AG04449 (cell line): ENCODE results near the gene GAB2.
"Not testable (repeated sequence)": the region's sequence is repeated elsewhere in the genome, so short reads cannot be mapped to it uniquely, and the experiment has no call there.

Source experiments
- CTCF ChIA-PET: fragments of 350-600 bp; formaldehyde crosslinking; extraction: SDS; loops from one replicate; lab custom pipeline; 2021; ENCODE audit warnings: antibody characterized with exemption; lab: Yijun Ruan, JAX
- POLR2A ChIA-PET: fragments of 400-600, 350-600 bp; formaldehyde crosslinking; extraction: SDS; loops from one replicate; lab custom pipeline; 2020; ENCODE audit warnings: antibody characterized with exemption, inconsistent platforms; lab: Yijun Ruan, JAX
- DNase-seq: peaks from one replicate; pipeline ENCODE4 v3.0.0-alpha.2; 2010; ENCODE audit warnings: low read depth, low spot score
- H3K4me3 ChIP-seq: 2 replicates; pipeline ENCODE4 v1.5.1; 2011; ENCODE audit warnings: low read depth, mild to moderate bottlenecking, control low read depth, low read length
- CTCF ChIP-seq: IDR thresholded peaks from one replicate; pipeline ENCODE4 v1.5.1; 2011; ENCODE audit warnings: mild to moderate bottlenecking, moderate library complexity, low read length, control low read depth, inconsistent platforms; ENCODE audit not compliant: insufficient read depth; ENCODE audit errors: missing control alignments

Gene GAB2

GRCh38 chr11:78179459-78180071 is 238.1 kb downstream of the GAB2 start:
- no peak overlapping the region for H3K4me3 ChIP-seq
- POLR2A ChIA-PET: no interaction called here
- TF ChIP-seq CTCF: no peak
- DNase-seq: no peak
- CTCF ChIA-PET: interaction anchor here (0.6 kb wide), 1 partner anchor 385 kb away, joined by 3 read pairs; no protein-coding TSS in a partner anchor

GRCh38 chr11:78177216-78177615 is 240.4 kb downstream of the GAB2 start:
- DNase-seq: no peak
- ChIA-PET POLR2A (no interaction called here), CTCF (no interaction called here)

GRCh38 chr11:78176605-78177141 is 240.9 kb downstream of the GAB2 start:
- DNase-seq: no peak
- ChIA-PET CTCF (no interaction called here), POLR2A (no interaction called here)
- no peak for TF ChIP-seq CTCF
- H3K4me3 ChIP-seq: no peak overlapping the region

More at GRCh38 chr11:78177216-78177615, 240.4 kb downstream of the GAB2 start:
- H3K4me3 ChIP-seq: no peak overlapping the region
- no peak for TF ChIP-seq CTCF

- DNase-seq, CTCF ChIA-PET, POLR2A ChIA-PET, H3K4me3 ChIP-seq: not testable (repeated sequence)
Observed at GRCh38 chr11:78175862-78176261, 241.8 kb downstream of the GAB2 start.

- ChIA-PET CTCF (interaction anchor here (1.6 kb wide), 1 partner anchor 392 kb away, joined by 6 read pairs; no protein-coding TSS in a partner anchor), POLR2A (interaction anchor here (0.6 kb wide), 1 partner anchor 293 kb away, joined by 3 read pairs; no protein-coding TSS in a partner anchor)
- no peak for DNase-seq
- no peak overlapping the region for H3K4me3 ChIP-seq
- no peak for TF ChIP-seq CTCF
Observed at GRCh38 chr11:78171951-78172350, 245.7 kb downstream of the GAB2 start.

- CTCF ChIA-PET: interaction anchor here (1.6 kb wide), 1 partner anchor 393 kb away, joined by 6 read pairs; no protein-coding TSS in a partner anchor
- H3K4me3 ChIP-seq: no peak overlapping the region
- POLR2A ChIA-PET: interaction anchor here (0.6 to 1.7 kb wide), 3 partner anchors 12 to 294 kb away, joined by 3 to 5 read pairs (median 3); no protein-coding TSS in a partner anchor
- DNase-seq: no peak
- no peak for TF ChIP-seq CTCF
Observed at GRCh38 chr11:78170874-78171549, 246.6 kb downstream of the GAB2 start.
